GM13977 (cell line): ENCODE data around the gene MRPL22.
A peak's percentile ranks its signal among the peaks of the same experiment; 100 is the strongest.

Experiments used
- DNase-seq: peaks from one replicate; pipeline ENCODE4 v3.0.0; 2012; ENCODE audit warnings: low spot score
- in situ Hi-C: fragments of 300-500 bp; cut with MboI; formaldehyde crosslinking; loops from one replicate; pipeline ENCODE4 v1.12.0; 2022; ENCODE audit warnings: low sequenced_read_pairs, low pct_unique_long_range_greater_than_20kb, mixed read lengths, inconsistent platforms; ENCODE audit not compliant: unreplicated experiment
- TF ChIP-seq, protein P1 (sequence below): IDR thresholded peaks from 2 replicates; pipeline ENCODE4 v1.5.1; 2012; ENCODE audit warnings: mild to moderate bottlenecking, control low read depth; ENCODE audit not compliant: insufficient read depth; ENCODE audit errors: extremely low read depth, missing control alignments

MRPL22 gene

DNA sequence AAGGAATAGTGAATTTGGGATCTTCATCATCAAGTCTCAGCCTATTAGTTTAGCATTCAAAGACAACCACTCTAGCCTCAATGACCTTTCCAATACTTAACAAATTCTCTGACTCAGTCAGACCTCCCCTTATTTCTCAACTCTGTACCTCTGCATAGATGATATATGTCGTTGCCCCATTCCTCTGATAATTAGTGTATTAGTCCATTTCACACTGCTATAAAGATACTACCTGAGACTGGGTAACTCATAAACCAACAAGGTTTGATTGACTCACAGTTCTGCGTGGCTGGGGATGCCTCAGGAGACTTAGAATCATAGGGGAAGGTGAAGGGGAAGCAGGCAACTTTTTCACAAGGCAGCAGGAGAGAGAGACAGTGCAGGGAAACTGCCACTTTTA is 8.9 kb downstream of the MRPL22 start:
- TF ChIP-seq, protein P1, sequence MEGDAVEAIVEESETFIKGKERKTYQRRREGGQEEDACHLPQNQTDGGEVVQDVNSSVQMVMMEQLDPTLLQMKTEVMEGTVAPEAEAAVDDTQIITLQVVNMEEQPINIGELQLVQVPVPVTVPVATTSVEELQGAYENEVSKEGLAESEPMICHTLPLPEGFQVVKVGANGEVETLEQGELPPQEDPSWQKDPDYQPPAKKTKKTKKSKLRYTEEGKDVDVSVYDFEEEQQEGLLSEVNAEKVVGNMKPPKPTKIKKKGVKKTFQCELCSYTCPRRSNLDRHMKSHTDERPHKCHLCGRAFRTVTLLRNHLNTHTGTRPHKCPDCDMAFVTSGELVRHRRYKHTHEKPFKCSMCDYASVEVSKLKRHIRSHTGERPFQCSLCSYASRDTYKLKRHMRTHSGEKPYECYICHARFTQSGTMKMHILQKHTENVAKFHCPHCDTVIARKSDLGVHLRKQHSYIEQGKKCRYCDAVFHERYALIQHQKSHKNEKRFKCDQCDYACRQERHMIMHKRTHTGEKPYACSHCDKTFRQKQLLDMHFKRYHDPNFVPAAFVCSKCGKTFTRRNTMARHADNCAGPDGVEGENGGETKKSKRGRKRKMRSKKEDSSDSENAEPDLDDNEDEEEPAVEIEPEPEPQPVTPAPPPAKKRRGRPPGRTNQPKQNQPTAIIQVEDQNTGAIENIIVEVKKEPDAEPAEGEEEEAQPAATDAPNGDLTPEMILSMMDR = no peak
- DNase-seq = no peak
- in situ Hi-C loops = no loop called here

- TF ChIP-seq, protein P1 = no peak
- in situ Hi-C loops = no loop called here
- DNase-seq = no peak
Measured at GRCh38 chr5:154956712-154957111, 15.8 kb downstream of the MRPL22 start.

DNA sequence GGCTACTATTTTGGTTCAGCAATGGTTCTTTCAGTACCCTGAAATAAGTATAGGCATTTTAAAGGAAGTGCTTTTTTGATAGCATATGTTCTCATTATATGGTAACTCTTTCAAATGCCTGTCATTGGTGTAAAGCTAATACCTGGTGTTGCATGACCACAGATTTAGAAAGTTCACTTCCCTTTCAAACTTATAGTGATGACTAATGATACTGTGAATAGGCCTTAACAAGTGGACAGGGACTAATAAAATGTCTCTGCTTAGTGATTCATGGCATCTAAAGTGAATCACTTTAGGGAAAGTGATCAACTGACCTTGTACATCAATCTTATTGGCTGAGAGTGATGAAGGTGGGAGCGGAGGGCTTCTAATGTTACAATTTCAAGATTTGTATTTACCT is 21.6 kb downstream of the MRPL22 start:
- TF ChIP-seq, protein P1 = no peak
- in situ Hi-C loops = no loop called here

DNA sequence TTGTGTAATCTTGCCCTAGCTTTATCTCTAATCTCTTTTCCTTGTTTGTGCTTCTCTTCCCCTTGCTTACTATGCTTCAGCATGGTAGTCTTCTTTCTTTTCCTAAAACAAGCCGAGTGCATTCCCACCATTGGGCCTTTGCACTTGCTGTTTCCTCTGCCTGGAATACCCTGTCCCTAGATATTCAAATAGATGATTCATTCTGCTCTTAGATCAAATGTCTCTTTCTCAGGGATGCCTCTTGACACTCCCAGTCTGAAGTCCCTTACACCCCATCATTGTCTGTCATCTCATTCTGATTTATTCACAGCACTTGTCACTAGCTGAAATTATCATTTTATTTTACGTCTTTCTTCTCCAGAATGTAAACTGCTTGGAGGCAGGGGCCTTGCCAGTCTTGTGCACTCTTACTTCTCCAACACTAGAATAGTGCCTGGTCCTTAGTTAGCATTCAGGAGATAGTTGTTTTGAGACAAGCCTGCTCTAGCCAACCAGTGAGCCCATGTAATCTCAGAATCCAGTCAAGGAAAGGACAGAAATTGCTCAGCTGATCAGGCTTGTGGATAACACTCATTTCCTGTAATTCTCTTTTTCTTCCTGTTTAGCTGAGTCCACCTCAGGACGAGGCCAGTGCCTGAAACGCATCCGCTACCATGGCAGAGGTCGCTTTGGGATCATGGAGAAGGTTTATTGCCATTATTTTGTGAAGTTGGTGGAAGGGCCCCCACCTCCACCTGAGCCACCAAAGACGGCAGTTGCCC is 25.4 kb downstream of the MRPL22 start:
- TF ChIP-seq, protein P1 = no peak
- in situ Hi-C loops = no loop called here
- no peak for DNase-seq

More for the DNA sequence above, 21.6 kb downstream of the MRPL22 start:
- DNase-seq = peak; percentile 43

DNA sequence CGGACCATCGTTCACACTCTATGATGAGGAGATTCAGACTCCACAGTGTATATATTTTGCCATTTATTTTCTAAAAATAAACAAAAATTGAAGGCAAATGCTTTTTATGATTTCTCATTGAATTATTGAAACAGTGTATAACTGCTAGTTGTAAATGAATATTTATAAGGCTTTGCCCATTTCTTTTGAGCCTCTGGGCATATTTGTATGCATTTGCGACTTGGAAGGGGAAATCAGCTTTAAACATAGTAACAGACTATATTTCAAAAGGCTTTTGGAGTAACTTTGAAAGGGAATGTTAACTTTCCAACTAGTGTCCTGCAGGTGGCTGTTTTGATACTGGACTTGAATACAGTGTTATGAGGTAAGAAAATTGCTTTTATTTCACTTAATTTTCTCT is 26.0 kb downstream of the MRPL22 start:
- in situ Hi-C loops = no loop called here
- TF ChIP-seq, protein P1 = no peak
- no peak for DNase-seq

- DNase-seq = no peak
- TF ChIP-seq, protein P1 = peak; percentile 47
- in situ Hi-C loops = no loop called here
Measured at GRCh38 chr5:154967421-154968024, 26.6 kb downstream of the MRPL22 start.
